Inferior parietal cortex (tissue), 1 donor: Measurements from ENCODE around the gene ZNF783.
"Not testable (repeated sequence)": the region's sequence is repeated elsewhere in the genome, so short reads cannot be mapped to it uniquely, and the experiment has no call there.

Experiments used
- DNase-seq: peaks from one replicate; pipeline ENCODE4 v3.0.0-alpha.2; 2016; ENCODE audit errors: extremely low spot score

The ZNF783 gene

DNA sequence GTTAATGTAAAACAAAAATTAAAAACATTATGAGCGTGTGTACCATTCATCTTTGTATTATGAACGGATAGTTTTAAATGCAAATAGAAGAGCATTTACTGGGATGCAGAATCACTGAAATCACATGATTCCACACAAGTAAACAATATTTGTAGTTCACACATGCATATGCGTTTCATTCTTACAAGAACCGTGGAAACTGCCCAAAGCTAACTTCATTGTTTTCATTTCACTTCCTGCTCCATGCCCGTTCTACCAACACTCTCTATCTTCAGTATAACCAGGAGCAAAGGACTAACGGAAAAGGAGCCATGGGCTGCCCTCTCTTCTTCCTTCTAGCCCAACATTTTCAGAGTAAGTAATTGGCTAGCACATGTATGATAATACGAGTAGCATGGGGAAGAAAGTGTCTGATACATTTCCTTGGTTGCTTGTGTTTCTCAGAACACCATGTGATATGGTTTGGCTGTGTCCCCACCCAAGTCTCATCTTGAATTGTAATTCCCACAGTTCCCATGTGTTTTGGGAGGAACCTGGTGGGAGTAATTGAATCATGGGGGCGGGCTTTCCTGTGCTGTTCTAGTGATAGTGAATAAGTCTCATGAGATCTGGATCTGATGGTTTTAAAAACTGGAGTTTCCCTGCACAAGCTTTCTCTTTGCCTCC is 38.8 kb downstream of the ZNF783 start:
- DNase-seq: no peak

GRCh38 chr7:149302222-149302621 is 40.2 kb downstream of the ZNF783 start:
- DNase-seq: no peak

DNA sequence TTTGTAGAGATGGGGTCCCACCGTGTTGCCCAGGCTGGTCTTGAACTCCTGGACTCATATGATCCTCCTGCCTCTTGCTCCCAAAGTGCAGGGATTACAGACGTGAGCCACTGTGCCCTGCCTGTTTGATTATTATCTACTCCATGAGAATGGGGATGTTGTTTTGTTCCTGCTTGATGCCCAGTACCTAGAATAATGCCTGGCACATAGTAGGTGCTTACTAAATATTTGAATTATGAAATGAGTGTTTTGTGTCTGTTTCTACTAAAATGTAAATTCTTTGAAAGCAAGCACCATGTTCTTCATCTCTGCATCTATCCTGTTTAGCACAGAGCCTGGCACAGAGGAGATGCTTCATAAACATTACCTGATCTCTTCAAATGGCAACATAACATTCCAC is 40.9 kb downstream of the ZNF783 start:
- DNase-seq: no peak

GRCh38 chr7:149304006-149304405 is 42.0 kb downstream of the ZNF783 start:
- DNase-seq: no peak

DNA sequence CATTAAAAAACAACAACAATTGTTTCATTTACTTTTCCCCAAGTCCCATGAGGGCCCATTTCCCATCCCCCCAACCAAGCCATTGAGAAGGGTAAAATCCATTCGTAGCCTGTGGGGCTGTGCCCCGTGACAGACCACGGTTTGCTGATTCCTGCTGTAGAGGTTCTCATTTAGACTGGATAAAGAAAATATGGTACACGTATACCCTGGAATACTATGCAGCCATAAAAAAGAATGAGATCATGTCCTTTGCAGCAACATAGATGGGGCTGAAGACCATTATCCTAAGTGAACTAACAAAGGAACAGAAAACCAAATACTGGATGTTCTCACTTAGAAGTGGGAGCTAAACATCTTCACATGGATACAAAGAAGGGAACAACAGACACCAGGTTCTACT is 44.9 kb downstream of the ZNF783 start:
- DNase-seq: no peak

GRCh38 chr7:149307775-149308501 is 45.9 kb downstream of the ZNF783 start:
- DNase-seq: no peak

GRCh38 chr7:149310113-149310836 is 48.3 kb downstream of the ZNF783 start:
- DNase-seq: peak; percentile 28

DNA sequence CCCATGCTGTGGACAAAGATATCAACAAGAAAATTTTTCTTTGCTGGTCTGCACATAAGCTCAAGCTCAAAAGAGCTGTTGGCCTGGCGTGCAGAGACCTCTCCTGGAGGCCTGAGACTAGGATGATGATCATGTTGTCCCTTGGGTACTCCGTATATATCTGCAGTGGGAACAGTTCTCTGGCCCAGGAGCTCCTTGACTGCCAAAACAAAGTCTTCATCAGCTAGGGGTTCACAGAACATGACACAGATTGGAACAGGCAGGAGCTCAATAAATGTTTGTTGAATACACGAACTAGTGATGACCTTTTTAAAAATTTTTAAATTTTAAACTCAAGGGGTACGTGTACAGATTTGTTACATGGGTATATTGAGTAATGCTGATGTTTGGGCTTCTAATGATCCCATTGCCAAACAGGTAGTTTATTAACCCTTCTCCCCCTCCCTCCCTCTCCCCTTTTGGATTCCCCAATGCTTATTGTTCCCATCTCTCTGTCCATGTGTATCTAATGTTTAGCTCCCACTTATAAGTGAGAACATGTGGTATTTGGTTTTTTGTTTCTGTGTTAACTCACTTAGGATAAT is 49.1 kb downstream of the ZNF783 start:
- no peak for DNase-seq

DNA sequence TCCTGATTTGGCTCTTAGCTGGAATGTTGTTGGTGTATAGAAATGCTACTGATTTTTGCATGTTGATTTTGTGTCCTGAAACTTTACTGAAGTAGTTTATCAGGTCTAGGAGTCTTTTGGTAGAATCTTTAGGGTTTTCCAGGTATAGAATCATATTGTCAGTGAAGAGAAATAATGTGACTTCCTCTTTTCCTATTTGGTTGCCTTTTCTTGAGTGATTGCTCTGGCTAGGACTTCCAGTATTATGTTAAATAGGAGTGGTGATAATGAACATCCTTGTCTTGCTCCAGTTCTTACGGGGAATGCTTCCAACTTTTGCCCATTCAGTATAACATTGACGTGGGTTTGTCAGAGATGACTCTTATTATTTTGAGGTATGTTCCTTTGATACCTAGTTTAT is 52.0 kb downstream of the ZNF783 start:
- DNase-seq: no peak

- no peak for DNase-seq
Observed at GRCh38 chr7:149316606-149317005, 54.6 kb downstream of the ZNF783 start.

DNA sequence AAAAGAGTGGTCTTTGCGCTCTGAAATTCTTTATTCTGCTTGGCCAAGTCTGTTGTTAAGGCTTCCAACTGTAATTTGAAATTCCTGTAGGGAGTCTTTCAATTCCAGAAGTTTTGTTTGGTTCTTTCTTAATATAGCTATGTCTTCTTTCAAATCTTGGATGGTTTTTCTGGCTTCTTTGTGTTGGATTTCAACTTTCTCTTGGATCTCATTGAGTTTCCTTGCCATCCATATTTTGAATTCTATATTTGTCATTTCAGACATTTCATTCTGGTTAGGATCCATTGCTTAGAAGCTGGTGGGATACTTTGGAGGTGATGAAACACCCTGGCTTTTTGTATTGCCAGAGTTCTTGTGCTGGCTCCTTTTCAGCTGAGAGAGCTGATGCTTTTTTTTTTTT is 55.5 kb downstream of the ZNF783 start:
- no peak for DNase-seq

GRCh38 chr7:149317986-149318672 is 56.1 kb downstream of the ZNF783 start:
- DNase-seq: no peak

DNA sequence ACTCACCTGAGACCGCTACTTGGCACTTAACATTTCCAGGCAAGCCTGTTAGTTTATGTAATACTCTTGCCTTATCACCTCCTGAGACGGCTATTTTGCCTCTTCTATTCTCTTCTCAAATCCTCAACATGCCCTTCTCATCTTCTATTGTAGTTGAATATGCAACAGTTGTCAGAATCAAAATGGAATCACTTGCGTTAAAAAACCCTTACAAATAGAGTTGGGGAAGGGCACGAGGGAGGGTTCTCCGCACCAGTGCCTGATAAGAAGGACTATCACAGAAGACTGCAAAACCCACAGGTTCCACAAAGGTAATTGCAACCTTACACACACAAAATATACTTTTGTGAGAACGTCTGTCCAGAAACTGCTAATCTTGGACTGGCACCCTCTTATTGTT is 57.4 kb downstream of the ZNF783 start:
- DNase-seq: no peak

GRCh38 chr7:149320313-149321124 is 58.5 kb downstream of the ZNF783 start:
- DNase-seq: no peak

DNA sequence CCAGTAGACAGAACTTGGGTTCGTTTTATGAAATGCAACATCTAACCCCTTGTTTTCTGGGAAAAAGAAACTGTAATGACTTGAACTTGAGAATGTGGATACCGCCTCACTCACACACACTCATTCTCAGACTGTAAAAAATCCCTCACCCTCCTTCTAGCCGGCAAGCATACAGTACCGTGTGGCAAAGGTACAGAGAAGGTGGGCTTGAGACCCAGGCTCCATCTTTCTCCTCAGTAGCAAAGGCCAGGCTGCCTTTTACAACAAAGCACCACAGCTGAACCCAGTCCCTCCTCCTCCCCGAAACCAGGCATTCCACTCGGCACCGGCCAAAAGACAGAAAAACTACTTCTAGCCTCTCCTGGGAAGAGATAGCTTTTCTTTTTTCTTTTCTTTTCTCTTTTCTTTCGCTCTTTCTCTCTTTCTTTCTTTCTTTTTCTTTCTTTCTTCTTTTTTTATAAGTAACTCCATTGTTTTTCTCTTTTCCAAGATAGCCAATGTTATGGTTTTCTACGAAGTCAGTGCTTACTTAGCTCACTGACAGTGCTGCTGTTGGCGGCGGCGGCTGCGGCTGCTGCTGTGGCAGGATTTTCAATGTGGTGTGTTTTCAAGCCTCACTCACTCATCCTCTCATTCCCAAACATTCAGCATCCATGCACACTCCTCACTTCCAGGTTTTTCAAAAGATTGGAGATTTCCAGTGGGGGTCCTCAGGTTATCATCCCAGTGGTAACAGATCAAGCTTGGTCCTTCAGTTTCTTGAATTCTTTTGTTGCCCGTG is 59.3 kb downstream of the ZNF783 start:
- not testable (repeated sequence) for DNase-seq

- no peak for DNase-seq
Observed at GRCh38 chr7:149321978-149322541, 60.1 kb downstream of the ZNF783 start.

- DNase-seq: no peak
Observed at GRCh38 chr7:149322737-149323136, 60.7 kb downstream of the ZNF783 start.

DNA sequence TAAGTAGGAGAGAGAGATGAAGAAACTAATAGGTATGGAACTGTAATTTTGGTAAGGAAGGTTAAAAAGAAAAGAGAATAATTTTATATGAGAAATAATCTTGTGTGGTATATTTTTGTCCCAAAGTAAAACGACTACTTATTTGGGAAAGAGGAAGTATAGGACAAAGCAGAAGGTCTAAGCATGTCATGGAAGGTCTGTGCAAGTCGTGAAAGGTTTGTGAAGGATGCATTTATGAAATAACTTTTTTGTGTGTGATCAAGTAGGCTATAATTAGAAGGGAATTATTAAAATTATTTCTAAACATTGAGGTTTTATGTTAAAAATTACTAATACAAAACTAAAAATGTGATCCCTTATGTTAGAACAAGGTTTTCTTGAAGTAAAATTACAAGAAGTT is 63.3 kb downstream of the ZNF783 start:
- DNase-seq: no peak

DNA sequence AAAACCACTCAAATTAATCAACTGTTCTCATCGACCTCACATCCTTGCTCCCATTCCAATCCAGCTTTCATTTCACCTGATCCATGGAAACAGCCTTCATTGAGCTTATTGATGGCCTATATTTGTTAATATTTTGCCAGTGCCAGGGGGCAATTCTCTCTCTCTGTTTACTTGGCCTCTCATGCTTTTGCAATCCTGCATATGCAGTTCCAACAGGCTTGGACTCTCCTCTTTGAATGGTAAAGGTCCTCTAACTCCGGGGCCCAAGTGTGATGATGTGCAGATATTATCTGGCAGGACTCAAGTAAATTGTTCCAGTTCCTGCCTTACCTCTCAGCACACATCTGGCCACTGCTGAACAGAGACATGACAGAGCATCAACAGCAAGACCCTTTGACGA is 67.3 kb downstream of the ZNF783 start:
- DNase-seq: no peak

GRCh38 chr7:149329766-149330334 is 67.9 kb downstream of the ZNF783 start:
- DNase-seq: no peak
